ENCODE results near the gene PLPP1.

DNA sequence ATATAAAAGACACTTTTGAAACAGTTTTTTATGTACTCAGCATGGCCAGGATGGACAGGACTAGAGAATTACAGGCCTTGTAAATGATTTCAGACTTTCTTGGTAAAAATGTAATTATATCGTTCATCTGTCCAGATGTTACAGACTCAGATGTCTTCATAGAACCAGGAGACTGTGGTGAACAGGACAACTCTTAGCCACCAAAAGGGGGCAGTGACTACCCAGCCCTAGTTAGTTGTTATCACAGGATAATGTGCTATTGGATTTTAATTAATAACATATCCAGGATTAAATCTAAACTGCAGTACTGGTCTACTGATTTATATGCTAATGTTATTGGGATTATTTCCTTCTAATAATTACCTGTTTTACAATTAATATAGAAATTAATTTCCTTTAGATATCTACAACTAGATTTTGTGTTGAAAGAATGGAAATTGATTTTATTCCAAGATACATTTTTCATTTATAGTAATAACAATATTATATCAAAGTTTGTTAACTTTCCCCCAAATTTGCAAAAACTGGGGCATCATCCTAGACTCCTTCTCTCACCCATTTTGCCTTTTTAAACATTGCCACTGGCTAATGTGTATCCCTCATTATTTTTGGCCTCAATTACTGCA, 127.6 kb downstream of the PLPP1 start:
- no peak for TF ChIP-seq MEIS2 (CRISPR knock-in tag; IDR thresholded peaks at IDR 0.05)
- peak; percentile 45; the same call in 1 of the 2 replicates for TF ChIP-seq SMC3 (IDR thresholded peaks at IDR 0.05; ENCODE audit: low read length)
- TF ChIP-seq, protein P1, sequence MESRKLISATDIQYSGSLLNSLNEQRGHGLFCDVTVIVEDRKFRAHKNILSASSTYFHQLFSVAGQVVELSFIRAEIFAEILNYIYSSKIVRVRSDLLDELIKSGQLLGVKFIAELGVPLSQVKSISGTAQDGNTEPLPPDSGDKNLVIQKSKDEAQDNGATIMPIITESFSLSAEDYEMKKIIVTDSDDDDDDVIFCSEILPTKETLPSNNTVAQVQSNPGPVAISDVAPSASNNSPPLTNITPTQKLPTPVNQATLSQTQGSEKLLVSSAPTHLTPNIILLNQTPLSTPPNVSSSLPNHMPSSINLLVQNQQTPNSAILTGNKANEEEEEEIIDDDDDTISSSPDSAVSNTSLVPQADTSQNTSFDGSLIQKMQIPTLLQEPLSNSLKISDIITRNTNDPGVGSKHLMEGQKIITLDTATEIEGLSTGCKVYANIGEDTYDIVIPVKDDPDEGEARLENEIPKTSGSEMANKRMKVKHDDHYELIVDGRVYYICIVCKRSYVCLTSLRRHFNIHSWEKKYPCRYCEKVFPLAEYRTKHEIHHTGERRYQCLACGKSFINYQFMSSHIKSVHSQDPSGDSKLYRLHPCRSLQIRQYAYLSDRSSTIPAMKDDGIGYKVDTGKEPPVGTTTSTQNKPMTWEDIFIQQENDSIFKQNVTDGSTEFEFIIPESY (CRISPR knock-in tag; IDR thresholded peaks at IDR 0.05), result no peak
- TF ChIP-seq ELF4 (CRISPR knock-in tag; IDR thresholded peaks at IDR 0.05; ENCODE audit: borderline replicate concordance), result no peak
- TF ChIP-seq DMTF1 (CRISPR knock-in tag; IDR thresholded peaks at IDR 0.05), result no peak
- TF ChIP-seq TCF7 (IDR thresholded peaks at IDR 0.05; ENCODE audit: low read depth), result no peak
- TF ChIP-seq CC2D1A (CRISPR knock-in tag; IDR thresholded peaks at IDR 0.05), result no peak
- TF ChIP-seq, protein P2, sequence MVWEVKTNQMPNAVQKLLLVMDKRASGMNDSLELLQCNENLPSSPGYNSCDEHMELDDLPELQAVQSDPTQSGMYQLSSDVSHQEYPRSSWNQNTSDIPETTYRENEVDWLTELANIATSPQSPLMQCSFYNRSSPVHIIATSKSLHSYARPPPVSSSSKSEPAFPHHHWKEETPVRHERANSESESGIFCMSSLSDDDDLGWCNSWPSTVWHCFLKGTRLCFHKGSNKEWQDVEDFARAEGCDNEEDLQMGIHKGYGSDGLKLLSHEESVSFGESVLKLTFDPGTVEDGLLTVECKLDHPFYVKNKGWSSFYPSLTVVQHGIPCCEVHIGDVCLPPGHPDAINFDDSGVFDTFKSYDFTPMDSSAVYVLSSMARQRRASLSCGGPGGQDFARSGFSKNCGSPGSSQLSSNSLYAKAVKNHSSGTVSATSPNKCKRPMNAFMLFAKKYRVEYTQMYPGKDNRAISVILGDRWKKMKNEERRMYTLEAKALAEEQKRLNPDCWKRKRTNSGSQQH (CRISPR knock-in tag; IDR thresholded peaks at IDR 0.05; ENCODE audit: low read depth), result no peak
- no peak for TF ChIP-seq EP300 (IDR thresholded peaks at IDR 0.05; ENCODE audit: low read depth in 2 of 2, low read length in 2 of 2)
- no peak for TF ChIP-seq EP300 (CRISPR knock-in tag; IDR thresholded peaks at IDR 0.05; ENCODE audit: borderline replicate concordance)
- TF ChIP-seq PHF8 (CRISPR knock-in tag; IDR thresholded peaks at IDR 0.05), result no peak
- peak; percentile 60 for TF ChIP-seq CTCF (CRISPR knock-in tag; IDR thresholded peaks at IDR 0.05)

All from HepG2 (cell line).